GM21526 (cell line): ENCODE measurements around the gene TOB1.

Experiments used
- ATAC-seq: cut with Tn5 transposase; IDR thresholded peaks from one replicate; pipeline ENCODE4 v1.9.1; 2021; ENCODE audit warnings: moderate library complexity; ENCODE audit not compliant: unreplicated experiment, low FRiP score

Gene TOB1

DNA sequence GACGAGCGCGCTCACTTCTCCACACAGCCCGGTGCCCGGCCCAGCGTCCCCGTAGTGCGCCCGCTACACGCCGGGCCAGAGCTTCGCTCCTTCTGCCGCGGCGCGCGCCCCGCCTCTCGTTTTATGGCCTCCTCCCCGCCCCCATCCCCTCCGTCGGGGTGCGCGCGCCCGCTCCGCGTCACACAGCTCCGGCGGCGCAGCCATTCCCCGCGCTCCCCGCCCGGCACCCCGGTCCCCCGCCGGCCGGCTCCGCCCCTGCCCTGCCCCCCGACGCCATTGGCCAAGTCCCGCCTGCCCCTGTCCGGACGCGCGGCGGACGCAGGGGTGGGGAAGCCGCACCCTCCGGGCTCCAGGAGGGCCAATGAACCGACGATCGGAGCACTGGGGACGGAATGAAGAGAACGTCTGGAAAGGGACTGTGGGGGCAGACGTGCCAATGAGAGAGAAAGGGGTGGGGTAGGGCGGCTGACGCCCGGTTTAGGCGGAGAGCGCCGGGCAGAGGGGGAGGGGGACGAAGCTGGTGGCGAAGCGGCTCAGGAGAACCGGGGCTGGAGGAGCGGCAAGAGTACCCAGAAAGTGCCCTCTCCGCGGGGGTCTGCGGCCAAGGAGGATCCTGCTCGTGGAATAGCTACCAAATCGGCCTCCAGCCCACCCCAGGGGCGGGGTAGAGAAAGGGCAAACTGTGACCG, at the start of gene TOB1:
Gene TOB1, minus strand, starts transcription at position 94 of the 689 bp plus-strand sequence. CDS start 2,337 bp downstream, outside the sequence.
- ATAC-seq = peak; percentile 53

DNA sequence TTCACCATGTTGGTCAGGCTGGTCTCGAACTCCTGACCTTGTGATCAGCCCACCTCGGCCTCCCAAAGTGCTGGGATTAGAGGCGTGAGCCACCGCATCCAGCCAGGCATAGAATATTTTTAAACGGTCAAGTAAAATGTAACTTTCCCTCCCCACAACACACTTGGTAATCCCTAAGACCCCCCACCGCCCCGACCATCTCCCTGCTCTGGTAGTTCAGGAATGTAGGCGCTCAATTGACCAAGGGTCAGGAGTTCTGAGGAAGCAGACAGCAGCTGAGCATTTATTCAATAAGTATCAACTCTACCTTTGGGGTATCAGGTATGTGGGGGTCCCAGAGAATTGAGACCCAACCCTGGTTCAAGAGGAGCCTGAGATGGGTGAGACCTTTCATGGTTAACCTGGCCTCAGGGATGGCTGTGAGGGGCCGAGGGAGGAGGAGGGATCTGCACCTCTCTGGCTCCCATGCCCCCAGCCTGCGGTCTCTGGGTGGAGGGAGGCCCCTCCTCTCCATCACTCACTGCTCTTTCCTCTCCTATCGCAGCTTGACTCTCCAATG, 48.4 kb upstream of the TOB1 start:
- no peak for ATAC-seq

DNA sequence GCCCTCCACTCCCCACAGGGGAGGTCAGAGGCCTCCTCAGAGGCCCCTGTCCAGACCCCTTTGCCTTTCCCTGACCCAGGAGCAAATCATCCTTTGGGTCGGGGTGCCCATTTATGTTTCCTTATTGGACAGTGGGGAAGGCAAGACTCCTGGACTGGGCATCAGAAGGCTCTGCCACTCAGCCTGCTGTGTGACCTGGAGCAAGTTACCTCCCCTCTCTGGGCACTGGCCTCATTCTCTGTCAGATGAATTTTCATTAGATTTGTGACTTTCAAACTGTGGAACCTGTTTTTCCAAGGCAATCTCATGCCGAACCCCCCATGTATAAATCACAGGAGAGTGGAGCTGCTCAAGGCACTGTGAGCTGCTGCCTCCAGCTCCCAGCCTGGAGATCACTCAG, 47.0 kb upstream of the TOB1 start:
- no peak for ATAC-seq

DNA sequence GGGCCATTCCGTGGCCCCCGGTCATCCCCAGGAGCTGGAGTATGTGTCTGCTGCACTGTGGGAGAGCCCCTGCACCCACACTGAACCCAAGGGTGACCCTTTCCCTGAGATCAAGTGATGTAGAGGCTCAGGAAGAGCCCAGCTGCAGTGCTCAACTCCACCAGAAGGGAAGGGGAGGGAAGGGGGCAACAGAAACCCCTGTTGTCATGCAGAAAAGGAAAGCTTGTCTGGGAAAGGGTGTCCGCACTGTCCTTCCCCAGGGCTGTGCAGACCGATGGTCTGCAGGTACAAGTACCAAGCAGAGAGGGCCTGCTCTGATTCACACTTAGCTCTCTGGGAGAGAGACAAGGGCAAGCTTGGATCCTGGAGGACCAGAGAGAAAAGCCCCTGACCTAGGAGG, 45.7 kb upstream of the TOB1 start:
- ATAC-seq = no peak

DNA sequence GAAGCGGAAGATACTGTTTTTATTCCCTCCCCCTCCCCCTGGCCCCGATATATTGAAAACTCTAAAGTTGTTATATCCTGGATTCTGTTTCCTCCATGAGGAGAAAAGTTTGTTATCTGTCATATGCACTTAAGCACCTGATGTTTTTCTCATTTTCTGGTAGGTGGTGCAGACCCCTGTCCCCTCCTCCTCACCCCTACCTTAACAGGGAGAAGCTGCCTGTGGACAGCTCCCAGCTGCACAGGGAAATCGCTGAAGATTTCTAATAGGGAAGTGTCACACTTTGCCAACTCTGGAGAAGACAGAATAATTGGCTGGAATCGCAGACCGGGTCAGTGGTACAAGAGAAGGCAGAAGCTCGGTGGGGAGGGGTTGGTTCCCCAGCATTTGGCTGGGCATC, 45.3 kb upstream of the TOB1 start:
- no peak for ATAC-seq

DNA sequence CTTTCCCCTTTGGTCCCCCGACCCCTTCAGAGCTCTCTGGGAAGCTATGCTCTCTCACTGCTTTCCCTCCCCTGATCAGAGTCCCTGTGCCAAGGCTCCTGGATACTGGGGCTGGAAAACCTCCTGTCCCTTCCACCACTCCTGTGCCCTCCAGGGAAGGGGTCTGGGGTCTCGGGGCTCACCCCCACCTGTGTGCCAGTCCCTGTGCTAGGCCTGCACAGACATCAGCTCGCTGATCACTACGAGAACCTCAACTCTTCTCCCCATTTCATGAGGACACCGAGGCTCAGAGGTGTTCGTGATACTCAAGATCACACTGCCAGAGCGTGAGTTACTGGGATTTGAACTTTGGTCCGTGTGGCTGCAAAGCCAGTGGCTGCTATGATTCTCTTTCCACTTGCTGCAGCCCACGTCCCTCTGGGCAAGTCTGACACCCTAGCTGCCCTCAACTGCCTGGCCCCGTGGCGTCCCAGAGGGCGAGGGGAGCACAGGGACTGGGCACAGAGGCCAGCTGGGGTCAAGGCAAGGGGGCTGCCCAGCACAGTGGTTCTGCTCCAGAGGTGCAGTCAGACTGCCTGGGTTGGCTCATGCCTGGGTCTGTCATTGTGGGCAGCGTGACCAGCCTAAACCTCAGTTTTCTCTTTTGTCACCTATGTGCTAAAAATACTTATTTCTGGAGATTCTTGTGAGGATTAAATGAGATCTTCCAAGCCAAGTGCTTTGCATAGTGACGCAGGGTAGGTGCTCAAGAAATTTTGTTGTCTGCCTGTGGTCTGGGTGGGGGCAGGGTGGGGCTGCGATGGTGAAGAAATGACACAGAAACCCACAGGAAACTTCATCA, 43.8 kb upstream of the TOB1 start:
- ATAC-seq = no peak

DNA sequence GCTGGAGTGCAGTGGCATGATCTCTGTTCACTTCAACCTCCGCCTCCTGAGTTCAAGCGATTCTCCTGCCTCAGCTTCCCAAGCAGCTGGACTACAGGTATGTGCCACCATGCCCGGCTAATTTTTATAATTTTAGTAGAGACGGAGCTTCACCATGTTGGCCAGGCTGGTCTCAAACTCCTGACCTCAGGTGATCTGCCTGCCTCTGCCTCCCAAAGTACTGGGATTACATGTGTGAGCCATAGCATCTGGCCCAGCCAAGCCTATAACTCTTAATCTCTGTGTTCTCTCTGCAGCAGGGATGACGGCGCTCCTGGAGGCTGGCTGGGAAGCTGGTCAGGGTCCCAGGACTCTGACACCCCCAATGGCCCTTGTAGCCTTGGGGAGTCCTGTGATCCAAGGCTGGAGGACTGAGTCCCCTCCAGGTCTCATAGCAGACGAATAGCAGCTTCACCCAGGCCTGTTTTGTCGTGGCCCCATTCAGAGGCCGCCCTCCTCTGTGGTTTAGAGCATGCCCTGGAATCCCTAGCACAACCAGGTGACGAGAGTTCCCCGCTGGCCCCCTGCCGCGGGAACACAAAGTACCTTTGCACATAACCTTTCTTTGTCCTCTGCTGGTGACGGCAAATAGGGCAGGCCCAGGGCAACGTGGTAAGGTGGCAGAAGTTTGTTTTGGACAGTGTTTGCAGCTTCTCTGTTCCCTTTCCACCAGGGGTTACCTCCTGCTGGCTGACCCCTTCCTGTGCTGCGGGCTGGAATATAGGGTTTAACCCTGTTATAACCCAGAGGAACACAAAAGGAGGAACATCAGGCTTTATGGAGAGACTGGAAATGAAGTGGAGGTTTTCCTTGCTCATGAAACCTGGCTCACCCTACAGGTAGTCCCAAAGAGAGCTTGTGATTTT, 43.0 kb upstream of the TOB1 start:
- ATAC-seq = no peak

GRCh38 chr17:50908140-50908859, 42.1 kb upstream of the TOB1 start:
- ATAC-seq = no peak

DNA sequence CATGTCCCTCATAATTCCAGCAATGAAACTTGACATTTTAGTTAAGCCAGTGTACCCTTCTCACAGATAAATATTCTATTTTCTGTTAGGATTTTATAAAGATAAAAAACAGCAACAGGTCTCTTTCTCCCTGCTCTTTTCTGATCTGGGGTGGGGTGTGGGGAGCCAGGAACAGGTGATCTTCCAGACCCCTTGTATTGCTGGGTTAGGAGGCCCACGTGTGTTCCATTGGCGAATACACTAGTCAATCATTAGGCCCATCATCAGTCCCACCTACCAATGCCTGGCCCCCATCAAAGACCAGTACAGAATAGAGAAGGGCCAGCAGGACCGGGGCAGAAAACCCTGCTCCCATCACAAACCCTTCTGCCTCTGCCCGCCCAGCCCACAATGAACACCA, 40.3 kb upstream of the TOB1 start:
- ATAC-seq = no peak

- ATAC-seq = no peak
Measured at GRCh38 chr17:50905460-50905803, 39.3 kb upstream of the TOB1 start.

GRCh38 chr17:50904518-50905459, 38.6 kb upstream of the TOB1 start:
- no peak for ATAC-seq

DNA sequence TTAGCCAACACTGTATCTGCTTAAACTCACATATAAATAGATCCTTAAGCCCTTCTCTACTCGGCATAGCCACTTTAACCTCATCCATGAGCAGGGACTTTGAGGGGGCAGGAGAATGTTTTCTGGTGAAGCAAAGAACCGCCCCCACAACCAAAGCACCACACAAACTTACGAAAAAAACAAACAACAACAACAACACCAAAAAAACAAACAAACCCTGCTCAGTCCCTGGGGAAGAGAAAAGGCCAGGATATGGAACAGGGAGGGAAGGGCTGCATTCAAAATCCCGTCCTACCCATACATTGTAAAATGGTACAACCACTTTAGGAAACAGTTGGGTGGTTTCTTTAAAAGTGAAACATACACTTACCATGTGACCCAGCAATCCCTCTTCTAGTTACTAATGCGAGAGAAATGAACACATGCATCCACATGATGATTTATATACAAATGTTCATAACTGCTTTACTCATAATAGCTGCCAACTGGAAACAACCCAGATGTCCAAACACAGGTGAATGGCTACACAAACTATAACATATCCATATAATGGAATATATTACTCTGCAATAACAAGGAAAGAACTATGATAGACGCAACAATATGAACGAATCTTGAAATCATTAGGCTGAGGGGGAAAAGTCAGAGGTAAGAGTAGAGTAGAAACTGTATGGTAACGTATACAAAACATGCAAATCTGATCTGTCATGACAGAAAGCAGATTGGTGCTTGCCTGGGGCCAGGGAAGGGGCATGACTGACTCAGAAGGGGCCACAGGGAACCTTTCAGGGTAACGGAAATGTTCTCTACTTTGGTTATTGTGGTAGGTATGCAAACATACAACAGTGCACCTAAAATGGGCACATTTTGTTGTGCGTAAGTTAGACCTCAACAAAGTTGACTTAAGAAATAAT, 37.7 kb upstream of the TOB1 start:
- no peak for ATAC-seq

DNA sequence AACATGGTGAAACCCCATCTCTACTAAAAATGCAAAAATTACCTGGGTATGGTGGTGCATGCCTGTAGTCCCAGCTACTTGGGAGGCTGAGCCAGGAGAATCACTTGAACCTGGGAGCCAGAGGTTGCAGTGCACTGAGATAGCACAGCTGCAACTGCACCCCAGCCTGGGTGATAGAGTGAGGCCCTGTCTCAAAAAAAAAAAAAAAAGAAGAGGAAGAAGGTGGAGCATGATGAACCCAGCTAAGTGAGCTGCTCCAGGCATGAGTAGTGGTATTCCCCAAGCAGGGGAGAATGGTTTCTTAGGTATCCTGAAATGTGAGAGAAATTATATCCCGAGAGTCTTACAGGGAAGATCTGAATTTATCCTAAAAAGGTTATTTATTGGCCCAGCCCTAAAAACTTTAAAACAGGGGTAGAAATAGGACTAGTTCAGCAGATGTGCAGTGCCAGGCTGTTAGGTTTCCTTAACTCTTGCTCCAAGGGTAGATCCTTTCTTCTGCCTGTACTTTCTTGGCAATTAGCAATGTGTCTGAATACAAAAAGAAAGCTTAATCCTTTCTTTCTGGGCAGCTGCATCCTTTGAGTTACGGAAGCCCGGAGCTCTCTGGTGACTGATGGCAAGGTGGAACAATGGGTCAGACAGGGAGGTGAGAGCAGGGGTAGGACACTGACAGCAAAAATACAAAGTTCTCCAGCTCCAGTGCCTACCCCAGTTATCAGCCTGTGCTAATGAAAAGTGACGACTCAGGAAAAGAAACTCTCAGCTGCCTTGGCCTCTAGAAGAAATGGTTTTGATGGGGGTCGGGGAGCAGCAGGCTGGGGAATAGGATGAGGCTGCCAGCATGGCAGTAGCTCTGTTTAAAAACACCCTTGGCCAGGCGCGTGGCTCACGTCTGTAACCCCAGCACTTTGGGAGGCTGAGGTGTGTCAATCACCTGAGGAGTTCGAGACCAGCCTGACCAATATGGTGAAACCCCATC, 36.5 kb upstream of the TOB1 start:
- ATAC-seq = no peak

- no peak for ATAC-seq
Measured at GRCh38 chr17:50900383-50900892, 34.3 kb upstream of the TOB1 start.

DNA sequence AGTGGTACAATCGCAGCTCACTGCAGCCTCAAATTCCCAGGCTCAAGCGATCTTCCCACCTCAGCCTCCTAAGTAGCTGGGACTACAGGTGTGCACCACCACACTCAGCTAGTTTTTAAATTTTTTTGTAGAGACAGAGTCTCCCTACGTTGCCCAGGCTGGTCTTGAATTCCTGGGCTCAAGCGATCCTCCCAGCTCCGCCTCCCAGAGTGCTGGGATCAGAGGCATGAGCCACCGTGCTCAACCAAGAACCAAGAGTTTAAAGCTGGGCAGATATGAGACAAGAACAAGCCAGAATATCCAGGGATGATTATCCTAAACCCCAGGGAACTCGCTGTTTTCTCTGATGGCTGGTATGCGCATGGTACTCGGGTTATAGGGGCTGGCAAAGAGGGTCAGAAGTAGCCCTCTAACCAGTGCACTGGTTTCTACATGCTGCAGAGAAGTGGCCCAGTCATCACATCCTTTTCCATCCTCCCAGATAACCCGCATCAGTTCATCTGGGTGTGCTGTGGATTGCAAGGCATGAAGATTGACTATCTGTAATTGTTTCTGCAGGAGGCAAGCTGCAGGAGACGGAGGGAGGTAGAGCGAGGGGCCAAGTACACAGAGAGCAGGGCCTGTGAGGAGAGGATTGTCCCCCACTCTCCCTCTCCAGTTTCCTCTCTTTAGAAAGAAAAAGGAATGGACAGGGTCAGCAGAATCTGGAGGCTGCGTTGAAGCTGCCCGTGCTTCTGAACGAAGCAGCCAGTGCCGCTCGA, 33.6 kb upstream of the TOB1 start:
- ATAC-seq = no peak

DNA sequence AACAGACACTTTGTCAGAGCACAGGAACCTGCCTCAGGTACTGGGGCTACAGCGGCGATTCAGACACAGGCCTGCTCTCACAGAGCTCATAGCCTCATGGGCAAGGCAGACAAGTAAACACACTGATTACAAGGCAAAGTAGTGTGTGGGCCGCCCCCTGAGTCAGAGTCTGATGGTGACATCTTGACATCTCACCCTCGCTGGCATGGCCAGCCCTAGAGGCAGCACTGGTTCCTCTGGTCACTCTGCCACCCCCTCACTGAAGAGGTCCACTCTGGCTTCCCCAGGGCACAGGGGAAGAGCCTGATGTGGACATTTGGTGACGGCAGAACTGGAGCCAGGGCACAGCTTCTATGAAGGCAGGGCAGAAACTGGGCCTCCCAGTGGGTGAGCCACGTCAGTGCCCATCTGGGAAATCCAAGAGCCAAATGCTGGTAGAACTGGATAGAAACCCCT, 32.9 kb upstream of the TOB1 start:
- no peak for ATAC-seq
